Activated naive CD8-positive, alpha-beta T cell treated with anti-CD3 and anti-CD28 coated beads, Interleukin-2, amount 10 ng/mL, durations not matched to agents 7 days and 5 days (primary cell): ENCODE results near the gene ZNF175. TPM values are rescaled to one million over a fixed set of nuclear protein-coding genes. Genes with fewer than 3 reads are reported as not detected.

Experiments used
- ATAC-seq: fragments of 150-1000 bp; cut with Tn5 transposase; one replicate; pipeline ENCODE4 v1.10.0; 2021; ENCODE audit warnings: low read depth, moderate library complexity
- POLR2A ChIA-PET: fragments of 350-600 bp; sonication (Branson Sonifier 250); formaldehyde crosslinking; loops from one replicate; lab custom pipeline; 2021; ENCODE audit warnings: antibody characterized with exemption; lab: Charles Lee
- DNase-seq: peaks from one replicate; pipeline ENCODE4 v3.0.0; 2021
- H3K27ac Mint-ChIP-seq: one replicate; pipeline ENCODE4 v1.8.0; 2022; ENCODE audit warnings: mild to moderate bottlenecking, mixed read lengths
- H3K27me3 Mint-ChIP-seq: one replicate; pipeline ENCODE4 v1.8.0; 2022; ENCODE audit warnings: mild to moderate bottlenecking, moderate library complexity, mixed read lengths
- H3K36me3 Mint-ChIP-seq: one replicate; pipeline ENCODE4 v1.8.0; 2021; ENCODE audit warnings: mild to moderate bottlenecking, mixed read lengths
- H3K4me1 Mint-ChIP-seq: one replicate; pipeline ENCODE4 v1.8.0; 2021; ENCODE audit warnings: mixed read lengths
- H3K4me3 Mint-ChIP-seq: one replicate; pipeline ENCODE4 v1.8.0; 2022; ENCODE audit warnings: mild to moderate bottlenecking, moderate library complexity, mixed read lengths
- H3K9me3 Mint-ChIP-seq: one replicate; pipeline ENCODE4 v1.8.0; 2021; ENCODE audit warnings: mixed read lengths
- total RNA-seq, 2 experiments: library from RNA; stranded (reverse); gene quantifications; one replicate each; pipeline ENCODE4 v1.2.3, GENCODE V29; 2021

ZNF175 gene
- total RNA-seq, 2 experiments from 2014 or later = 9.5 to 15.6 TPM

- Mint-ChIP-seq H3K4me3 (no peak overlapping the region), H3K36me3 (no peaks in the 10 kb centered on the region), H3K9me3 (no peaks in the 10 kb centered on the region)
These were observed 68.8 kb downstream of the ZNF175 start for GRCh38 chr19:51639916-51640315.

GRCh38 chr19:51640386-51640785, 69.3 kb downstream of the ZNF175 start:
- Mint-ChIP-seq H3K36me3 (no peaks in the 10 kb centered on the region), H3K27me3 (peaks cover 31% of the 10 kb centered on the region), H3K9me3 (no peaks in the 10 kb centered on the region), H3K4me1 (peaks cover 9% of the 10 kb centered on the region), H3K27ac (no peak overlapping the region), H3K4me3 (no peak overlapping the region)
- POLR2A ChIA-PET = no interaction called here
- DNase-seq (no peak), ATAC-seq (no peak)

More at GRCh38 chr19:51639916-51640315, 68.8 kb downstream of the ZNF175 start:
- POLR2A ChIA-PET = no interaction called here
- Mint-ChIP-seq H3K27me3 (peaks cover 28% of the 10 kb centered on the region), H3K4me1 (peaks cover 10% of the 10 kb centered on the region), H3K27ac (no peak overlapping the region)
- DNase-seq (no peak), ATAC-seq (no peak)

GRCh38 chr19:51641648-51642047, 70.6 kb downstream of the ZNF175 start:
- DNase-seq (no peak), ATAC-seq (no peak)
- POLR2A ChIA-PET = no interaction called here
- Mint-ChIP-seq H3K9me3 (no peaks in the 10 kb centered on the region), H3K4me3 (no peak overlapping the region), H3K27me3 (peaks cover 31% of the 10 kb centered on the region), H3K36me3 (no peaks in the 10 kb centered on the region), H3K27ac (no peak overlapping the region), H3K4me1 (peaks cover 7% of the 10 kb centered on the region)

Other genes with a start within 250 kb of the ZNF175 start
- under 1 TPM; 0.62 to 0.94 TPM for gene VSIG10L, start 229.1 kb upstream of the ZNF175 start, total RNA-seq
- gene ETFB, start 204.9 kb upstream of the ZNF175 start, total RNA-seq = 100 to 1,000 TPM; 121 to 124 TPM
- gene CLDND2, start 202.3 kb upstream of the ZNF175 start, total RNA-seq = 10 to 100 TPM; 11.6 to 13.4 TPM
- 100 to 1,000 TPM; 263 TPM for gene NKG7, start 198.6 kb upstream of the ZNF175 start, total RNA-seq
- not detected for gene LIM2, start 183.3 kb upstream of the ZNF175 start, total RNA-seq
- not detected for gene C19orf84, start 180.7 kb upstream of the ZNF175 start, total RNA-seq
- under 1 TPM; 0.91 to 0.96 TPM for gene SIGLEC10, start 153.6 kb upstream of the ZNF175 start, total RNA-seq
- gene SIGLEC8, start 112.8 kb upstream of the ZNF175 start, total RNA-seq = not detected
- not detected for gene CEACAM18, start 92.7 kb upstream of the ZNF175 start, total RNA-seq
- 1 to 10 TPM; 3.7 to 5.3 TPM for gene SIGLEC12, start 69.5 kb upstream of the ZNF175 start, total RNA-seq
- gene SIGLEC6, start 39.6 kb upstream of the ZNF175 start, total RNA-seq = not detected
- not detected for gene SIGLEC5, start 59.1 kb downstream of the ZNF175 start, total RNA-seq
- under 1 TPM; 0.33 to 0.57 TPM for gene SIGLEC14, start 75.5 kb downstream of the ZNF175 start, total RNA-seq
- gene SPACA6, start 122.0 kb downstream of the ZNF175 start, total RNA-seq = 1 to 10 TPM; 4.8 TPM
- gene HAS1, start 152.7 kb downstream of the ZNF175 start, total RNA-seq = not detected
- gene FPR1, start 180.6 kb downstream of the ZNF175 start, total RNA-seq = not detected
- gene FPR2, start 189.9 kb downstream of the ZNF175 start, total RNA-seq = not detected
- 1 to 10 TPM; 1.8 to 2.5 TPM for gene FPR3, start 223.9 kb downstream of the ZNF175 start, total RNA-seq